Fibroblast of the conjunctiva (primary cell): ENCODE measurements around the gene DBX2.
"Not testable (repeated sequence)": the region's sequence is repeated elsewhere in the genome, so short reads cannot be mapped to it uniquely, and the experiment has no call there.

Source experiments
- DNase-seq: peaks from one replicate; pipeline ENCODE4 v3.0.0-alpha.2; 2010; ENCODE audit warnings: low read depth

Gene DBX2

DNA sequence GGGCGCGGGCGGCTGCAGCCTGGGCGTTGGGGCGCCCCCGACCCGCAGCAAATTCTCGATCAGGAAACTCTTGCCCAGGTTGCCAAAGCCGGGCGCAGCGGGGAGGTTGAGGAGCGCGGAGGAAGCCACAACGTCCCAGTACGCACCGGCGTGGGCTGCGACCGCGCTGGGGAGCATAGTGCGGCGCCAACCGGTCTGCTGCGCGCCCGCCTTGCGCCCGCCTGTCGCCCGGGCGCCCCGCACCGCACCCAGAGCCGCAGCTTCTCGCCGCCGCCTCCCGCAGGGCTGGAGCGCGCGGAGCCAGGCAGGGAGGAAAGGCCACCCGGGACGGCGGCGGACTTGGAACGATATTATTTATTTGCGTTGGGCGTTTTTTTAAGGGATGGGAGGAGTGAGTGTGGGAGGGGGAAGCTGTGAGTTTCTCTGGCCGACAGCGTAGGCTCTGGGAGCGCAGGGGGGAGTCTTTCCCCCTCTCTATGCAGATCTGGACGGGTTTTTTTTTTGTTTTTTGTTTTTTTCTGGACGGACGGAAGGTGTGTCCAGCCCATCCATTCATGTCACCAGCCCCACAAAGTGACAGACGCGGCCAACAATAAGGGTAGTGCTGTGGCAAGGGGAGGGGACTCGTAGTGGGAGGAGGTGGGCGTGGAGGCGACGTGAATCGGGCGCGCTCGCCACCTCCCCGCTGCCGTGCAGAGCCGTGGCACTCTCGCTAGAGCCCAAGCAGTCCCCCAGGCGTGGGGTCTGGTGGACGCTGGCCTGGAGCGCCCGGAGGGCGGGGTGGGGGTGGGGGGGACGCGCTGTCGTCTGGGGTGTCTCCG, at the start of gene DBX2:
Gene DBX2 (minus strand): TSS at position 349 of the 821 bp plus-strand sequence. CDS start 172 bp downstream, at position 177.
- DNase-seq = no peak

- DNase-seq = no peak
Observed at GRCh38 chr12:45098766-45099165, 47.9 kb upstream of the DBX2 start.

- not testable (repeated sequence) for DNase-seq
Observed at GRCh38 chr12:45095417-45095816, 44.5 kb upstream of the DBX2 start.

DNA sequence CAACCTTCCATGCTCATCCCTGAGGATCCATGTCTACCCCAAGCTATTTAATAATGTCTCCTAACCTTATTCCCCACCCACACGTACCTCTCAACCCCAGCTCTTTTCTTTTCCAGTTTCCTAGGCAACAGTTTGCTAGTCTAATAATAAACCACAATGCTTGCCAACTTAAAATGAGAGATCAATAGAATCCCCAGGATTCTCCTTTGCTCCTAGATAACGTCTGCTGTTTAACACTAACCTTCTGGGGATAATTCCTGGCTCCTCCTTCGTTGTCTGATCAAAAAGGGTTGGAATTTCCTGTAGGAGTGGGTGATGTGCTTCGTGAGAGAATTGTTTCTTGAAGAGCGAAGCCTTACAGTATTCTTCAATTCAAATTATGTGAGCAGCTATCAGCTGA, 42.2 kb upstream of the DBX2 start:
- DNase-seq = no peak

DNA sequence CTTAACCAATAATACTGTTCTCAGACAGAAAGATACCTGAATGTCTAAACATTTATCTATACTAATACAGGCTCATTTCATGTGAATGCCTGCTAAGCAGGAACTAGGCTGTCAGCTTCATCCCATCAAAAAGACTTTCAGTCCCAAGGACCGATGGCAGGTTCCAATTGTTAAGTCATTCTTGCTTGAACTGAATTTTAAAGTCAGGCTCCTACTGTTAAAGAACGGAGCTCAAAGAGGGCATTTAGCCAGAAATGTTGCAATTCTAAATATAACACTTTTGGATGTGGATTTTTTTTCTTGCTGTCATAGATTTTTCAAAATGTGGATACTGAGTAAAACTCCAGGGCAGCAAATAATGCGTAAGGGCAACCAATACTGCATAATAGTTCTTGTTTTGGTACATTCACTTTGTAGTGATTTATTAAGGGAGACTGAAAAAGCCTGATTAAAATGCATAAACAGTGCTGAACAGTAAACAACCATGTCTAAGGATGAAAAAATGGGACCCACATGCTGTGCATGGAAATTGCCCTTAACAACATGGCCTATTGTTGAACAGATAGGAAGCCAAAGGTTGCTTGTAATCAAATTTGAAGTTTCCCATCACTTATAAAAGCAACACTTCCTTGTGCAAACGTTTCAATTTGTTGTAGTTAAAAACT, 38.6 kb upstream of the DBX2 start:
- no peak for DNase-seq

DNA sequence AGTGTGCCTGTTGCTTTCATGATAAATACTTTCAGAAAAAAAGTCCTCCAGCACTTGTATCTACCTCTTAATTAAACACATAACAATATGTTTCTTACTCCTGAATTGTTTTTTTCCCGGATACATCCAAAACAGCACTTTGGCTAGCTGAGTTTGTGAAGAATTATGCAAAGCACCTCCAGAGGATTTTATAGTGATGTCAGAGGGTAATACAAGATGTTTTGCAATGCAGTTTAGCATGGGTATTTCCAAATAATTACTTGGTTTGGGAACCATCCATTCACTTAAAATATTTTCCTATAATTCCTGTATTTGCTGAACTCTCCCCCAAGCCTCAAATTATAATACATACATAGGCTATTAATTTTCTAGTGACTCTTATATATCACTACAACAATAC, 37.7 kb upstream of the DBX2 start:
- DNase-seq = no peak

DNA sequence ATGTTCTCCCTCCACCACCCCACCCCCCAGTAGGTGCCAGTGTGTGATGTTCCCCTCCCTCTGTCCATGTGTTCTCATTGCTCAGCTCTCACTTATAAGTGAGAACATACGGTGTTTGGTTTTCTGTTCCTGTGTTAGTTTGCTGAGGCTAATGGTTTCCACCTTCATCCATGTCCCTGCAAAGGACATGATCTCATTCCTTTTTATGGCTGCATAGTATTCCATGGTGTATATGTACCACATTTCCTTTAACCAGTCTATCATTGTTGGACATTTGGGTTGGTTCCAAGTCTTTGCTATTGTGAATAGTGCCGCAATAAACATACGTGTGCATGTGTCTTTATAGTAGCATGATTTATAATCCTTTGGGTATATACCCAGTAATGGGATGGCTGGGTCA, 33.3 kb upstream of the DBX2 start:
- DNase-seq = not testable (repeated sequence)

- no peak for DNase-seq
Observed at GRCh38 chr12:45077251-45077650, 26.4 kb upstream of the DBX2 start.

GRCh38 chr12:45076417-45077026, 25.6 kb upstream of the DBX2 start:
- DNase-seq = no peak

DNA sequence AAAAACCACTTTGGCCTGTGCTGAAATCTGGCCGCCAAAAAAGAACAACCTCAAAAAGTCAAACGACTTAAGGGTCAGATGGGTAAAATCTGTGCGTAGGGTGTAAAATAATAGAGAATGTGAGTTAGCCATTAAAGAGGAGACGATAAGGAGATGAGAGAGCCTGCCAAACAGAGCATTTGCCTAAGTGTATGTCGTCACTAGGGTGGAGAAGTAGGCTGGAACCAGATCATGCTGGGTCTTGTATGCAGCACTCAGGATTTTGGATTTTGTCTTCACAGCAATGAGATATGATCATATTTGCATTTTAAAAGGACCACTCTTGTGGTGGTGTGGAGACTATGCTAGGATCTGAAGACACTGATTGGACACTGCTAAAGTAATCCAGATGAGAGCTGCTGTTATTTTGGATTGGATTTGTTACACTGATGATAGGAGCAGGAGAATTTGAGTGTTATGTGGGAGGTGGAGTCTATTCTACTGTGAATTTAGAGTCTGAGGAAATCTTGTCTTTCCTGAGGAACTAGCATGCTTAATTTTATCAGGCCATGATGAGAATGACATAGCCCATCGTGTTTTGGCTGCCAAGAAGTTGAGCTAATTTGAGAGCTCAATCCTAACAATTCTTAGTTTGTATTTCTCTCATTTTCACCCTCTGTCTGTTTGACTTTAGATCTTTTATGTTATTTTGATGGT, 24.8 kb upstream of the DBX2 start:
- DNase-seq = no peak

DNA sequence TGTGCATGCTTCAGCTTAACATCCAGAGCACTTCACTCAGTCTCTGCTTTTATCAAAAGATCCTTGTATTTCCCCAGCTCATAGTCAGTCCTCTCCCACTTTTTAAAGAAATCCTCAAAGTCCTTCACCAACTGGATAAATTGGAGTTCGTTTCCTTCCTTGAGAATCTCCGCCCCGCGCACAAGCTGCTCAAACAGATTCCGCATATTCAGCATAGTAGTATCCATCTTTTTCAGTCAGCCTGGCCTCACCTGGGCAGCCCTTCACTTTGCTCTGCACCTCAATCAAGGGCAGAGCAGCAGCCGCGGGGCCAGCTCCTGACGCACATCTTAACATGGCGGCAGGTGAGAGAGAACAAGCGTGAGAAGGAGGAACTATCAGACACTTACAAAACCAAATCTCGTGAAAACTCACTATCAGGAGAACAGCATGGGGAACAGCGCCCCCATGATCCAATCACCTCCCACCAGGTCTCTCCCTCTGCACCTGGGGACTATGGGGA, 14.3 kb upstream of the DBX2 start:
- DNase-seq = no peak

DNA sequence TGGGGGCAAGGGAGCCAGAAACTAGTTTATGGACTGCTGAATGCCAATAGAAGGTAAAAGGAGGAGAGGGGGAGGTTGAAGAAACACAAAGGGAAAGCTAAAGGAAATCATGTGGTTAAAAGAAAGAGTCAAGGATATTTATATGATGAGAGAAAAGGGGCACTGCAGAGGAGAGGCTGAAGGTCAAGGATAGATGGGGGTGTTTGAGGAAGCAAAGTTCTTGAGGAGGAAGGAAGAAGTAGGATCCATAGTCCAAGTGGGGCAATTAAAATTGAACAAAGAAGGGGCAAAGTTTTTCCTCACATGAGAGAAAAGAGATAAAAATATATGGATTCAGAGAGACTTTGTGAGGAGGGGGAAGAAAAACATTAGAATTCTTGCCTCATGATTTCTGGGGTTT, 10.1 kb upstream of the DBX2 start:
- no peak for DNase-seq

DNA sequence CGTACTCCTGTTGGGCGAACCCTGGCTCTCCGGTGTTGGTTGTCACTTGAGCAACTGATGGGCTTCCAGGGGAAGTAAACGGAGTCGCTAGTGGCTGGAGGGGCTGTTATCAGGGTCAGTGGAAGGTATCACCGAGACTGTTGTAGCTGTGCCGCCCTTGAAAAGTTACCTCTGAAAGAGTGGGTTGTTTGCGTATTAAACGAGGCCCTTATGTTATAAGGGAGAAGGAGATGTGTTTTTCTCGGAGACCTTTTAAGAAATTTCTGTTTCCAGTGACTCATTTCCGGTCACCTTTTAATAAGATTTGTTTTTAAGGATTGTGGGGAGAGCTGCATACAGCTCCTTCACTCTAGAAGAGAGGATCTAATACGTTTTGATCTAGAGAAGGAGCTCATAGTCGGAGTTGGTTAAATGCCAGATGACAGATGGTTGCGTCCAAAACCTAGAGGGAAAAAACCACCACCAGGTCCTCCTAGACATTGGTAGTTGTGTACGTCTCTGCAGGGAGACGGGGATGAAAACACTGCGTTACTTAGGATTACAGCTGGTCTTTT, 750 bp upstream of the DBX2 start:
- no peak for DNase-seq

DNA sequence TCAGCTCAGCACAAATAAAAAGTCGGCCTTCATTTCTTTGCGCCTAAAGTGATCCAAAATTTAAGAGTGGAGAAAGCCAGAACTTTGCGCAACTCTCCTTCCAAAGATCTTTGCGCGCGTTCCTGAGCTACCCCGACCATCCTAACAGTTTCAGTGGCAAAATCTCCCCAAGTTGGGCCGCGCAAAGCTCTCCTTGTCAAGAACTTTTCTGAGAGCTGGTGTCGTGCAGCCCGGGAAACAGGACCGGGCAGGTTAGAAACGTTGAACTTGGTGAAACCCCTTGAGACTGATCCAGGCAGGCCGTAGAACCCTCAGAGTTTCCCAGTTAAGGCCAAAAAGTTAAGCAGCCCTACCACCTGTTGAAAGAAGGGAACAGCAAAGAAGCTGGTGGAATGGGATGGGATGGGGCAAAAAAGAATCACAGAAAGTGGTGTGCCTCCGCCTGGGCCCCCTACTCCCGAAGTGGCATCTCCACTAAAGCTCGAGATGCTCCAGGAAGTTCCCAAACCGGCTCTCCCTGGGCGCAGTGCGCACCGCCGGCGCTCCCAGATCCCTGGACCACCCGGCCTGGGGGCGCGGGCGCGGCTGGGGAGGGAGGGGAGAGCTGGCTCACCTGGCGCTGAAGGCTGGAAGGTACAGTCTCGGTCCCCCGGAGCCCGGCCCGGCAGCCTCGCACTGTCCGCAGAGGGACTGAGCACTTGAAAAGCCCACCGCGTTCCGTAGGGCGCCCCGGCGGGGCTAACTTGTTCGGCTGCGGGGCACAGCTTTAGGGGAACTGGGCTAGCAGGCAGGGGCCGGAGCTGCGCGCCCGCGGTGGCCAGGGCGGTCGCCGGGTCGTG, 768 bp downstream of the DBX2 start:
- no peak for DNase-seq

GRCh38 chr12:45042599-45042998, 8.3 kb downstream of the DBX2 start:
- DNase-seq = no peak

- DNase-seq = no peak
Observed at GRCh38 chr12:45040977-45041376, 9.9 kb downstream of the DBX2 start.

GRCh38 chr12:45039757-45040156, 11.1 kb downstream of the DBX2 start:
- no peak for DNase-seq

GRCh38 chr12:45034861-45035265, 16.0 kb downstream of the DBX2 start:
- DNase-seq = no peak

DNA sequence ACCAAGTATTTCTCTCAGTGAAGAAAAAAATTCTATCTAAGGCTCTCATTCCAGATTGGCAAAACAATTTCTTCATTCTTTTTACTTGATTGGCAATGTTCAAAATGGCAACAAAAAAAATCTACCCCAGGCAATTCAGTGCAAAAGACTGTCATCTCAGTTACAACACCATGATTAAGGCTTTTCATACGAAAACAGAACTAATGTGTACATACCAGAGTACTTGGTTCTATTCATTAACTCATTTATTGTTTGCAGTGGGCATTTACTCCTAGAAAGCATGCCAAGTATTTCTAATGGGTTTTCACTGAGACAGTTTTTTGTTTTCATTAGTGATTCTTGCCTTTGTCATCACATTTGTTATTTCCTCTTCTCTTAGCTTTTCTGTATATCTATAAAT, 33.0 kb downstream of the DBX2 start:
- DNase-seq = no peak

DNA sequence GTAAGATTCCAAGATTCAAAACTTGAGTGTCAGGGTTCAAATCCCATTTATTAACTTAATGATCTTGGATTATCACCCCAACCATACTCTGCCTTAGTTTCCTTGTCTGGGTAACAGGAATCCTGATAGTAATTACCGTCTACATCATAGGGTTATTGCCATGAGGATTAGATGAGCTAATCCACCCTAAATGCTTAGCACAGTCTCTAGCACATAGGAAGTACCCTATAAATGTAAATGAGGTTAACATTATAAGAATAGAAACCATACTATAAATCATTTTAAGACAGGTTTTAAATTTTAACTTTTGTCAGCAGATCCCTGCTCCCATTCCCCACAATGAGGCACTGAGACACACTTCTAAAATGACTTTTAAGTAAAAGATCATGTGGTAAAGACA, 36.5 kb downstream of the DBX2 start:
- DNase-seq = no peak

DNA sequence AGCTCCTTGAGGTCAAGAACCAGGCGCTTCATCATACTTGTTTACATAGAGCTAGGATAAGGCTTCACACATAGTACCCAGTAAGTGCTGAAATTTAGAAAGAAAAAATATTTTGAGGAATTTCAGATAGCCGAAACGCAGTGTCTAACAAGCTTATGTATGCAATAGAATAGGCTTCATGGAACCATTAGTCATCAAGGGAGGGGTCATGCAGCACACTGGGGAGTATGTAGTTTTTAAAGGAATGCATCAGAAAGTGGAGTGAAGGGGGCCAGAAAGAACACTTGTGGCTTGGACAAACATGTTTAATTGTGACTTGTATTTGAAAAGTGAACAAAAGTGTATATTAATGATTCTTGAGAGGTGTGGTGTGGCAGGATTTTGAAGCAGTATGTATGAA, 38.1 kb downstream of the DBX2 start:
- DNase-seq = no peak
